Measurements from ENCODE around the gene KRT33A. TPM values are rescaled to one million over a fixed set of nuclear protein-coding genes. Genes with fewer than 3 reads are reported as not detected.

Gene KRT33A
- total RNA-seq, 4 donors from 2014 or later, result 0.21 to 2.7 (median 1.9) TPM; not detected in 1

DNA sequence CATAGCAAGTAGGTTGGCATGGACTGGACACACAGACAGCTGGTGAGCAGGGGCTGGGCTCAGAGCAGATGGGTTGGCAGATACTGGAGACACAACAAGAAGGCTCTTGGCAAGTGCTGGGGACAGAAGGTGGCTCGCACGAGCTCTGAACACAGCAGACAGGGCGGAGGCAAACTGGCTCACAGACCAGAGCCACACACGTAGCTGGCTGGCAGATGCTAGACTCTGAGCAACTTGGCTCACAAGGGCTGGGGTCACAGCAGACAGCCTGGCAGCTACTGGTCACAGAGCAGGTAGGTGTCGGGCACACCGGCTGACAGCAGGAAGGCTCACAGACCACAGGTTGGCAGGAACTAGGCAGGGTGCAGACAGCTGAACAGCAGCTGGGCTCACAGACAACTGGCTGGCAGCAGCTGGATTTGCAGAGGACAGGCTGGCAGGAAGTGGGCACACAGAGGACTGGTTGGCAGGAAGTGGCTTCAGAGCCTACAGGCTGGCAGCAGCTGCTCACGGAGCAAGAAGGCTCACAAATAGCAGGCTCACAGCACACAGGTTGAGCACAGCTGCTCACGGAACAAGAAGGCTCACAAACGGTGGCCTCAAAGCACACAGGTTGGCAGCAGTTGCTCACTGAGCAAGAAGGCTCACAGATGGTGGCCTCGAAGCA is 42.2 kb downstream of the KRT33A start:
- Histone ChIP-seq H3K36me3 (no peaks in the 10 kb centered on the region), H3K4me1 (peaks cover 0 to 18% (median 0%) of the 10 kb centered on the region in 3 donors), H3K27me3 (peaks cover 0 to 10% (median 0%) of the 10 kb centered on the region in 4 donors), H3K27ac (peak overlapping the region in 3 of 4 donors; percentile 11 to 69 (median 55)), H3K9me3 (no peaks in the 10 kb centered on the region), H3K4me3 (peak overlapping the region in 1 of 4 donors; percentile 25)
- WGBS, 2 donors, result 32 to 41% methylated on average over 5 to 8 of the region's 10 CpGs
- DNase-seq, result peak; percentile 41
- TF ChIP-seq CTCF (IDR thresholded peaks at IDR 0.05) (no peak), POLR2A (IDR thresholded peaks at IDR 0.05) (peak in 1 of 4 donors; percentile 37)
- intact Hi-C loops (cut with DNase I), result no loop called here

GRCh38 chr17:41307647-41308046 is 43.0 kb downstream of the KRT33A start:
- H3K27ac ChIP-seq, result no peak overlapping the region
- 67 to 77% methylated on average over 7 to 9 of the region's 9 CpGs for WGBS, 2 donors
- intact Hi-C loops (cut with DNase I), result no loop called here
- no peak for TF ChIP-seq CTCF (IDR thresholded peaks at IDR 0.05)
- TF ChIP-seq POLR2A (IDR thresholded peaks at IDR 0.05), result no peak
- no peaks in the 10 kb centered on the region for H3K36me3 ChIP-seq
- no peak overlapping the region for H3K4me3 ChIP-seq
- no peak for DNase-seq
- peaks cover 0 to 10% (median 0%) of the 10 kb centered on the region in 4 donors for H3K27me3 ChIP-seq
- H3K4me1 ChIP-seq, result peaks cover 0 to 23% (median 0%) of the 10 kb centered on the region in 3 donors
- no peaks in the 10 kb centered on the region for H3K9me3 ChIP-seq

- Histone ChIP-seq H3K27me3 (peaks cover 0 to 10% (median 0%) of the 10 kb centered on the region in 4 donors), H3K4me3 (no peak overlapping the region), H3K9me3 (no peaks in the 10 kb centered on the region), H3K36me3 (no peaks in the 10 kb centered on the region), H3K27ac (no peak overlapping the region), H3K4me1 (peaks cover 0 to 39% (median 4%) of the 10 kb centered on the region in 3 donors)
- intact Hi-C loops (cut with DNase I), result no loop called here
- TF ChIP-seq POLR2A (IDR thresholded peaks at IDR 0.05) (no peak), CTCF (IDR thresholded peaks at IDR 0.05) (no peak)
- no peak for DNase-seq
- 79 to 81% methylated on average over 12 of the region's 12 CpGs for WGBS, 2 donors
These were observed 46.5 kb downstream of the KRT33A start for GRCh38 chr17:41304091-41304490.

GRCh38 chr17:41302981-41303380 is 47.6 kb downstream of the KRT33A start:
- H3K27ac ChIP-seq, result no peak overlapping the region
- intact Hi-C loops (cut with DNase I), result no loop called here
- 84 to 92% methylated on average over 4 of the region's 4 CpGs for WGBS, 2 donors

More at GRCh38 chr17:41302981-41303380, 47.6 kb downstream of the KRT33A start:
- H3K27me3 ChIP-seq, result peaks cover 0 to 2% (median 0%) of the 10 kb centered on the region in 4 donors
- no peaks in the 10 kb centered on the region for H3K9me3 ChIP-seq
- peaks cover 0 to 28% (median 4%) of the 10 kb centered on the region in 3 donors for H3K4me1 ChIP-seq
- DNase-seq, result no peak
- H3K36me3 ChIP-seq, result no peaks in the 10 kb centered on the region
- no peak overlapping the region for H3K4me3 ChIP-seq
- TF ChIP-seq CTCF (IDR thresholded peaks at IDR 0.05) (no peak), POLR2A (IDR thresholded peaks at IDR 0.05) (no peak)
